NOMO-1 (cell line): ENCODE measurements around the gene OPCML.

ENCODE experiments used
- DNase-seq, 2 experiments: peaks; one replicate each; lab custom pipeline; 2025; ENCODE audit not compliant: unreplicated experiment in 2 of 2; lab: John Stamatoyannopoulos, UW

Gene OPCML

GRCh38 chr11:132873841-132874240 is 658.5 kb downstream of the OPCML start:
- no peak for DNase-seq

- DNase-seq: no peak
Measured at GRCh38 chr11:132872211-132872610, 660.1 kb downstream of the OPCML start.

GRCh38 chr11:132866783-132867545 is 665.3 kb downstream of the OPCML start:
- DNase-seq: no peak

- DNase-seq: no peak
Measured at GRCh38 chr11:132865623-132866022, 666.7 kb downstream of the OPCML start.

GRCh38 chr11:132864811-132865576 is 667.3 kb downstream of the OPCML start:
- DNase-seq: no peak

- DNase-seq: no peak
Measured at GRCh38 chr11:132862933-132863332, 669.4 kb downstream of the OPCML start.

GRCh38 chr11:132862137-132862536 is 670.2 kb downstream of the OPCML start:
- no peak for DNase-seq

- no peak for DNase-seq
Measured at GRCh38 chr11:132859306-132859705, 673.0 kb downstream of the OPCML start.

GRCh38 chr11:132858223-132858622 is 674.1 kb downstream of the OPCML start:
- no peak for DNase-seq

- DNase-seq: no peak
Measured at GRCh38 chr11:132856032-132856431, 676.3 kb downstream of the OPCML start.

GRCh38 chr11:132855516-132855915 is 676.8 kb downstream of the OPCML start:
- DNase-seq: no peak

GRCh38 chr11:132853886-132854285 is 678.4 kb downstream of the OPCML start:
- DNase-seq: no peak

GRCh38 chr11:132852361-132852760 is 679.9 kb downstream of the OPCML start:
- DNase-seq: no peak

- DNase-seq: no peak
Measured at GRCh38 chr11:132851247-132851646, 681.1 kb downstream of the OPCML start.

GRCh38 chr11:132850266-132850665 is 682.0 kb downstream of the OPCML start:
- DNase-seq: no peak

- DNase-seq: no peak
Measured at GRCh38 chr11:132848336-132848735, 684.0 kb downstream of the OPCML start.

- no peak for DNase-seq
Measured at GRCh38 chr11:132846075-132846474, 686.2 kb downstream of the OPCML start.

GRCh38 chr11:132844956-132845696 is 687.2 kb downstream of the OPCML start:
- DNase-seq: no peak

- no peak for DNase-seq
Measured at GRCh38 chr11:132840660-132841059, 691.6 kb downstream of the OPCML start.

GRCh38 chr11:132840191-132840590 is 692.1 kb downstream of the OPCML start:
- DNase-seq: no peak

GRCh38 chr11:132839236-132839945 is 692.9 kb downstream of the OPCML start:
- DNase-seq: no peak
